Tibial nerve (tissue), 4 donors: Measurements from ENCODE around the gene PHLDB3. TPM values are rescaled to one million over a fixed set of nuclear protein-coding genes. Genes with fewer than 3 reads are reported as not detected.

Source experiments
- DNase-seq, 2 donors: peaks; one replicate each; pipeline ENCODE4 v3.0.0-alpha.2; 2019; ENCODE audit warnings: low spot score in 2 of 2
- H3K27ac ChIP-seq, 4 donors: fragments of 200-600 bp; sonication (generic) in 3 of 4; one replicate each; pipeline ENCODE4 v1.5.1; 2017 to 2019; ENCODE audit warnings: mild to moderate bottlenecking in 1 of 4
- H3K27me3 ChIP-seq, 2 donors: fragments of 200-600 bp; sonication (generic) in 1 of 2; one replicate each; pipeline versions ENCODE4 v1.5.1 to v1.6.0; 2017 to 2019
- H3K36me3 ChIP-seq, 3 donors: fragments of 200-600 bp; sonication (generic); one replicate each; pipeline ENCODE4 v1.5.1; 2018 to 2019
- H3K4me1 ChIP-seq, 4 donors: fragments of 200-600 bp; sonication (generic) in 3 of 4; one replicate each; pipeline ENCODE4 v1.5.1; 2017 to 2019
- H3K4me3 ChIP-seq, 4 donors: fragments of 200-600 bp; sonication (generic) in 3 of 4; one replicate each; pipeline ENCODE4 v1.5.1; 2017 to 2019; ENCODE audit warnings: mild to moderate bottlenecking in 1 of 4, moderate library complexity in 1 of 4
- H3K9me3 ChIP-seq, 4 donors: fragments of 200-600 bp; sonication (generic) in 3 of 4; one replicate each; pipeline ENCODE4 v1.5.1; 2017 to 2019
- EP300 ChIP-seq, 2 donors: sonication (generic); formaldehyde crosslinking; IDR thresholded peaks; one replicate each; pipeline ENCODE4 v1.6.1; 2017; ENCODE audit warnings: antibody characterized with exemption in 2 of 2, mild to moderate bottlenecking in 1 of 2
- POLR2A ChIP-seq, 2 donors: fragments of 450-650 bp; IDR thresholded peaks; one replicate each; pipeline ENCODE4 v1.6.1; 2017; ENCODE audit warnings: antibody characterized with exemption in 2 of 2, mild to moderate bottlenecking in 2 of 2, moderate library complexity in 2 of 2
- WGBS, 2 donors: methylation state at CpG; one replicate each; pipeline ENCODE4 v1.1.5; 2018; 5-methylcytosine and 5-hydroxymethylcytosine counted together
- total RNA-seq, 4 donors: library from RNA; depleted of rRNA; stranded (reverse); fragments of >200 nt; gene quantifications; one replicate each; pipeline ENCODE4 v1.1.0, GENCODE V29; 2016
- TF ChIP-seq, protein P1 (sequence below), 5 experiments: fragments of 200-600 bp in 3 of 5; fragments of 450-650 bp in 2 of 5; sonication (generic) in 3 of 5; IDR thresholded peaks; one replicate each; pipeline ENCODE4 v1.5.1; 2016 to 2019; ENCODE audit warnings: antibody characterized with exemption in 5 of 5, mild to moderate bottlenecking in 3 of 5, moderate library complexity in 2 of 5

The PHLDB3 gene
- total RNA-seq, 4 donors from 2014 or later = 9.8 to 25.5 (median 16.3) TPM

DNA sequence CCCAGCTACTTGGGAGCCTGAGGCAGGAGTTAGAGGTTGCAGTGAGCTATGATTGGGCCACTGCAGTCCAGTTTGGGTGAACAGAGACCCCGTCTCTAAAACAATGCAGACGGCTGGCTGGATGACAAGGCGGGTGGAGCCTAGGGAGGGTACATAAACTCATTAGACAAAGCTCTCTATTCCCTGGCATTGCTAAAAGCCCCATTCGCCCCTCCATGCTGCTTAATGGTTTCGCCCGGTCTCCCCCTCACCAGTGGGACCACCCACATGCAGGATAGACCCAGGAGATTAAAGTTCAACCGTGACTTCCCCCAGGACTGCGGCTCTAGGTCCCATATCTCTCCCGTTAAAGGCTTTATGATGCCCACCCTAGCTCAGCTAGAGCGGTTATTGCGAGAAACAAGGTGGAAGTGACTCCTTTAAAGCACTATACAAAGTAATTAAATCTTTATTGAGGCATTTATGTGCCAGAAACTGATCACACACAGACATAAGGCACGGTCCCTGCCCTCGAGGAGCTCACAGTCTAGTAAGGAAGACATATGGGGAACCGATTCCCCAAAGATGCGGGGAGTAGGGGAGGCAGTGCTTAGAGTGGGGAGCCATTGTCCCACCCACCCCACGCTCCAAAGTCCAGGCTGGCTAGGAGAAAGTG is 44.1 kb downstream of the PHLDB3 start:
- WGBS, 2 donors = 67 to 70% methylated on average over 16 of the region's 16 CpGs

DNA sequence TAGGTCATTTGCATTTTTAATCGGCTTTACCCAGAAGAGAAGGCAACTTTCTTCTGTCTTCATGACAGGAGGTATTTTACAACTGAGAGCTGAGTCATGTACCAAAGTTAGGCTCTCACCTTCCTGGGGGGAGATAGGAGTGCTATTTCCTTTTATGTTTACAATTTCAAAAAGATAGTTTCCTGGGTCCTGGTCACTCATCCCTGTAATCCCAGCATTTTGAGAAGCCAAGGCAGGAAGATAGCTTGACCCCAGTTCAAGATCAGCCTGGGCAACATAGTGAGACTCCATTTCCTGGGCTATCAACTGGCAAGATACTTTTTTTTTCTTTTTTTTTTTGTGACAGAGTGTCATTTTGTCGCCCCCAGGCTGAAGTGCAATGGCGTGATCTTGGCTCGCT is 46.7 kb downstream of the PHLDB3 start:
- no peak for DNase-seq
- Histone ChIP-seq H3K9me3 (no peaks in the 10 kb centered on the region), H3K36me3 (peaks cover 0 to 8% (median 0%) of the 10 kb centered on the region in 3 donors), H3K4me1 (peaks cover 0 to 3% (median 0%) of the 10 kb centered on the region in 4 donors), H3K27ac (no peak overlapping the region), H3K27me3 (no peaks in the 10 kb centered on the region), H3K4me3 (no peak overlapping the region)
- 80 to 83% methylated on average over 4 of the region's 4 CpGs for WGBS, 2 donors
- TF ChIP-seq, protein P1, sequence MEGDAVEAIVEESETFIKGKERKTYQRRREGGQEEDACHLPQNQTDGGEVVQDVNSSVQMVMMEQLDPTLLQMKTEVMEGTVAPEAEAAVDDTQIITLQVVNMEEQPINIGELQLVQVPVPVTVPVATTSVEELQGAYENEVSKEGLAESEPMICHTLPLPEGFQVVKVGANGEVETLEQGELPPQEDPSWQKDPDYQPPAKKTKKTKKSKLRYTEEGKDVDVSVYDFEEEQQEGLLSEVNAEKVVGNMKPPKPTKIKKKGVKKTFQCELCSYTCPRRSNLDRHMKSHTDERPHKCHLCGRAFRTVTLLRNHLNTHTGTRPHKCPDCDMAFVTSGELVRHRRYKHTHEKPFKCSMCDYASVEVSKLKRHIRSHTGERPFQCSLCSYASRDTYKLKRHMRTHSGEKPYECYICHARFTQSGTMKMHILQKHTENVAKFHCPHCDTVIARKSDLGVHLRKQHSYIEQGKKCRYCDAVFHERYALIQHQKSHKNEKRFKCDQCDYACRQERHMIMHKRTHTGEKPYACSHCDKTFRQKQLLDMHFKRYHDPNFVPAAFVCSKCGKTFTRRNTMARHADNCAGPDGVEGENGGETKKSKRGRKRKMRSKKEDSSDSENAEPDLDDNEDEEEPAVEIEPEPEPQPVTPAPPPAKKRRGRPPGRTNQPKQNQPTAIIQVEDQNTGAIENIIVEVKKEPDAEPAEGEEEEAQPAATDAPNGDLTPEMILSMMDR (IDR thresholded peaks at IDR 0.05) = no peak
- no peak for TF ChIP-seq POLR2A (IDR thresholded peaks at IDR 0.05)
- TF ChIP-seq EP300 (IDR thresholded peaks at IDR 0.05) = no peak

More for the DNA sequence above, 44.1 kb downstream of the PHLDB3 start:
- Histone ChIP-seq H3K4me3 (no peak overlapping the region), H3K4me1 (peaks cover 0 to 19% (median 6%) of the 10 kb centered on the region in 4 donors), H3K36me3 (peaks cover 0 to 8% (median 0%) of the 10 kb centered on the region in 3 donors), H3K27ac (no peak overlapping the region), H3K27me3 (no peaks in the 10 kb centered on the region), H3K9me3 (no peaks in the 10 kb centered on the region)
- DNase-seq = no peak
- TF ChIP-seq, protein P1 (IDR thresholded peaks at IDR 0.05) = no peak
- no peak for TF ChIP-seq EP300 (IDR thresholded peaks at IDR 0.05)
- no peak for TF ChIP-seq POLR2A (IDR thresholded peaks at IDR 0.05)

DNA sequence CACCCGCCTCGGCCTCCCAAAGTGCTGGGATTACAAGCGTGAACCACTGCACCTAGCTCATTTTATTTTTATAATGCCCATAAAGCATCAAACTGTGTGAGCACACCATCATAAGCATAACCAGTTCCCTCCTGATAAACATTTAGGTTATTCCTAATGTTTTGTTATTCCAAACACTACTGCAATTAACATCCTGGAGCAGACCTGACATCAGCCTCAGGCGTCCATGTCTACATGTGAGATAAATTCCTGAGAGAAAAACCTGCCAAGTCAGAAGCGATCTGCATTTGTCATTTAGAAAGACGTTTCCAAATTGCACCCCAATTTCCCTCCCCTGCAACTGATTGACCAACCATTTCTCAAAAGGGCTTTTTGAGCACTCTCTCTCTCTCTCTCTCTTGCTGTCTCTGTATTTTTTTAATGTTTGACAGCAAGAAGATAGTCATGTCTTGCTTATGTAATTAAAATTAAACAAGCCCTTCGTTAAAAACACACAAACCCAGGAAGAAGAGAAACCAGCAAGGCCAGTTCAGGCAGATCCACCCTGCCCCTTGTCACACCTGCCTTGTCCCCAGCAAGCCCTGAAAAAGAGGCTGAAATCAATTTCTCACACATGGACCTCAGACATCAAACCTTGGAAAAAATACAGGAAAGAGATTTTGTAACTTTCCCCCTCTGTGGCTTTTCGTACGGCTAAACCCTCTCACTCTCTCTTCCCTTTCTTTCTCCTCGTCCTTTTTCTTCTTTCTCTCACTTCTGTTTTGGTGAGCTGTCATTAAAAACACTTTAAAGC is 49.0 kb downstream of the PHLDB3 start:
- DNase-seq = no peak
- 57 to 61% methylated on average over 10 of the region's 10 CpGs for WGBS, 2 donors
- H3K27ac ChIP-seq = no peak overlapping the region
- H3K4me3 ChIP-seq = no peak overlapping the region
- TF ChIP-seq POLR2A (IDR thresholded peaks at IDR 0.05) (no peak), EP300 (IDR thresholded peaks at IDR 0.05) (no peak)
- TF ChIP-seq, protein P1 (IDR thresholded peaks at IDR 0.05) = no peak
- no peaks in the 10 kb centered on the region for H3K36me3 ChIP-seq
- H3K27me3 ChIP-seq = no peaks in the 10 kb centered on the region
- H3K4me1 ChIP-seq = no peaks in the 10 kb centered on the region
- no peaks in the 10 kb centered on the region for H3K9me3 ChIP-seq

DNA sequence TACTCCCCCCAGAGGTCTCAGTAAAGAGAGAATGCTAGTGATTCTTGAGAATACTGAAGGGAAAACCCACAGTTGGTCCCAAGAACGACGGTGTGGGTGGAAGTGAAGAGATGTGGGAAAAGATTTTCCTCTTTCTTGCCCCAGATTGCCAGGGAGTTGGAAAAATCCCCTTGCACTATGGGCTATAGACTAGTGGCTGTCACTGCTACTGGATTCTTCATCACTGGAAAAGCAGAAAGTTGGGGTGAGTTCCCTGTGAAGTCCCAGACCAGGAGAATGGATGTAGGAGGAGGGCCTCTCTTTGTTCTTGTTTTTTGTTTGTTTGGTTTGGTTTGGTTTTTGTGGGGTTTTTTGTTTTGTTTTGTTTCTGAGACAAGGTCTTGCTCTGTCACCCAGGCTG is 50.5 kb downstream of the PHLDB3 start:
- WGBS, 2 donors = 63 to 67% methylated on average over 2 of the region's 2 CpGs
- H3K27me3 ChIP-seq = no peaks in the 10 kb centered on the region

More for the DNA sequence above, 50.5 kb downstream of the PHLDB3 start:
- no peak overlapping the region for H3K27ac ChIP-seq
- TF ChIP-seq, protein P1 (IDR thresholded peaks at IDR 0.05) = no peak
- no peak for TF ChIP-seq EP300 (IDR thresholded peaks at IDR 0.05)
- H3K4me3 ChIP-seq = no peak overlapping the region
- no peaks in the 10 kb centered on the region for H3K9me3 ChIP-seq
- no peaks in the 10 kb centered on the region for H3K36me3 ChIP-seq
- DNase-seq = no peak
- no peaks in the 10 kb centered on the region for H3K4me1 ChIP-seq
